SU-DHL-6 (cell line): ENCODE measurements around the gene GSTT4.
"Not testable (repeated sequence)": the region's sequence is repeated elsewhere in the genome, so short reads cannot be mapped to it uniquely, and the experiment has no call there.

ENCODE experiments used
- H2AFZ ChIP-seq: fragments of 200-600 bp; sonication (generic); 2 replicates; pipeline ENCODE4 v1.6.1; 2014; ENCODE audit warnings: low read depth, mild to moderate bottlenecking, moderate library complexity, mixed read lengths, antibody characterized with exemption, low read length; ENCODE audit not compliant: severe bottlenecking
- H3F3A ChIP-seq: fragments of 200-600 bp; shearing (Covaris generic); 2 replicates; pipeline ENCODE4 v1.6.0; 2016; ENCODE audit warnings: antibody characterized with exemption, mild to moderate bottlenecking; ENCODE audit not compliant: insufficient read depth
- H3K27ac ChIP-seq: fragments of 200-600 bp; sonication (generic); 2 replicates; pipeline ENCODE4 v1.5.1; 2016; ENCODE audit warnings: low read depth, mild to moderate bottlenecking, low read length, moderate library complexity, mixed read lengths
- H3K27me3 ChIP-seq: fragments of 200-600 bp; sonication (generic), shearing (Covaris generic); 2 replicates; pipeline ENCODE4 v1.6.0; 2014; ENCODE audit warnings: mild to moderate bottlenecking, low read length
- H3K36me3 ChIP-seq: fragments of 200-600 bp; sonication (generic); 2 replicates; pipeline ENCODE4 v1.6.1; 2014; ENCODE audit warnings: mild to moderate bottlenecking, low read length, mixed read lengths
- H3K4me2 ChIP-seq: fragments of 300-600, 200-600 bp; shearing (Covaris generic), sonication (generic); 2 replicates; pipeline ENCODE4 v1.6.0; 2014; ENCODE audit warnings: low read length, low read depth, mild to moderate bottlenecking; ENCODE audit not compliant: poor library complexity, severe bottlenecking
- H3K4me3 ChIP-seq: fragments of 200-600 bp; sonication (generic); 2 replicates; pipeline ENCODE4 v1.5.1; 2014; ENCODE audit warnings: antibody characterized with exemption, low read length, mild to moderate bottlenecking, mixed read lengths; ENCODE audit not compliant: insufficient read depth, poor library complexity, severe bottlenecking
- H3K79me2 ChIP-seq: fragments of 200-600 bp; sonication (generic); 2 replicates; pipeline ENCODE4 v1.6.1; 2014; ENCODE audit warnings: mild to moderate bottlenecking, low read length, moderate library complexity; ENCODE audit not compliant: insufficient read depth
- H3K9ac ChIP-seq: fragments of 200-600 bp; sonication (generic); 2 replicates; pipeline ENCODE4 v1.7.0; 2014; ENCODE audit warnings: mild to moderate bottlenecking, low read length
- H3K9me2 ChIP-seq: fragments of 200-600 bp; sonication (generic); replicated peaks from 2 replicates; pipeline ENCODE4 v1.6.1; 2014; ENCODE audit warnings: low read length; ENCODE audit not compliant: insufficient read depth
- H3K9me3 ChIP-seq: fragments of 200-600 bp; sonication (generic); 2 replicates; pipeline ENCODE4 v1.6.1; 2014; ENCODE audit warnings: low read length, mixed read lengths; ENCODE audit not compliant: insufficient read depth
- H4K20me1 ChIP-seq: fragments of 200-600 bp; sonication (generic); 2 replicates; pipeline ENCODE4 v1.6.1; 2014; ENCODE audit warnings: low read depth, mild to moderate bottlenecking, antibody characterized with exemption, low read length, moderate library complexity, mixed read lengths
- CTCF ChIP-seq: fragments of 200-600 bp; sonication (generic); IDR thresholded peaks from one replicate; pipeline ENCODE4 v1.5.1; 2017; ENCODE audit warnings: antibody characterized with exemption, mild to moderate bottlenecking, low read length, moderate library complexity; ENCODE audit not compliant: insufficient read depth, poor library complexity, severe bottlenecking
- EZH2phosphoT487 ChIP-seq: fragments of 200-600 bp; sonication (generic), shearing (Covaris generic); conservative IDR thresholded peaks from 2 replicates; pipeline ENCODE4 v1.6.1; 2018; ENCODE audit warnings: mild to moderate bottlenecking, antibody characterized with exemption, low read length, moderate library complexity, mixed read lengths

Gene GSTT4

DNA sequence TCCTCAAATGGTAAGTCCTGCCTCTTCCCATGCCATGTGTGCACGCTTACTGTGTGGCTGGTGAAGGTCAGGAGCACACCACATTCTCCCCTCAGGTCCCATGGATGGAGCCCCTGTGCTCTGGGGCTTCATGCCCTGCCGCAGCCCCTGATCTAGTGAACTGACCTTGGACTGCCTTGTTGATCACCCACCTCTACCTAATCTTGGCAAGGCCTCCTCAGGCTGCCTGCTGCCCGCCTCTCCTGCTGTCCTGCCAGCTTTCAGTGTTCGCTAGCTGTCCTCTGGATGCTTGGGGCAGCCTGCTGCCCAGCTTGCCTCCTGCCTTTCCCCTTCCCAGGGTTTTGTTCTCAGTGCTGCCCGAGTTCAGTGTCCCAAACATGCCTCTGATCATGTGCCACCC, 44.0 kb upstream of the GSTT4 start:
- Histone ChIP-seq H3K9me3 (no peaks in the 10 kb centered on the region), H4K20me1 (no peaks in the 10 kb centered on the region), H3K36me3 (no peaks in the 10 kb centered on the region), H3K9me2 (no peaks in the 10 kb centered on the region), H3K4me3 (no peak overlapping the region), H3F3A (no peaks in the 10 kb centered on the region), H3K4me2 (no peak overlapping the region), H3K27ac (no peak overlapping the region), H3K9ac (no peak overlapping the region), H3K79me2 (no peaks in the 10 kb centered on the region), H2AFZ (no peak overlapping the region), H3K27me3 (no peaks in the 10 kb centered on the region)
- TF ChIP-seq CTCF: no peak
- no peak for TF ChIP-seq EZH2phosphoT487

- Histone ChIP-seq H3K9me2 (no peaks in the 10 kb centered on the region), H3K27me3 (no peaks in the 10 kb centered on the region), H3K9me3 (no peaks in the 10 kb centered on the region), H3K27ac (no peak overlapping the region), H3K9ac (no peak overlapping the region), H3K36me3 (no peaks in the 10 kb centered on the region), H3K79me2 (no peaks in the 10 kb centered on the region), H3F3A (no peaks in the 10 kb centered on the region), H3K4me3 (no peak overlapping the region), H4K20me1 (no peaks in the 10 kb centered on the region), H2AFZ (no peak overlapping the region), H3K4me2 (no peak overlapping the region)
- no peak for TF ChIP-seq EZH2phosphoT487
- TF ChIP-seq CTCF: no peak
These were observed 40.8 kb upstream of the GSTT4 start for GRCh38 chr22:24046024-24046423.

DNA sequence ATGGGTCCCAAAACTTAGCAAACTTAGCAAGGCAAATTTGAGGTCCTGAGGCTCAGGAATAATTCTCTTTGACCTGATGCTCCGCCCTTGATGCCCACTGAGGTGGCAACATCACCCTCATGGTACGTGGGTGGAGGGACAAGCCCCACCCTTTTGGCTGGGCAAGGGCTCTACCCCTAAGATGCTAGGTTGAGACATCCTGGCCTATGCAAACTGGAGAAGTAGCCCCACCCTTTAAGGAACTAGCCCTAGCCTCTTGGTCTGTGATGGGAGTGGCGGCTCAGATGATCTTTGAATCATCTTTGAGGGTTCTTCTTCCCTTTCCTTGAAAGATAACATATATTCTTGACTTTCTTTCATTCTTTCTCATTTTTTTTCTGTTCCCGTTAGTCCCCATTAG, 38.7 kb upstream of the GSTT4 start:
- no peaks in the 10 kb centered on the region for H3K9me2 ChIP-seq
- no peak for TF ChIP-seq EZH2phosphoT487
- no peak for TF ChIP-seq CTCF
- H4K20me1 ChIP-seq: no peaks in the 10 kb centered on the region
- no peaks in the 10 kb centered on the region for H3K27me3 ChIP-seq
- H3K79me2 ChIP-seq: no peaks in the 10 kb centered on the region
- no peaks in the 10 kb centered on the region for H3F3A ChIP-seq
- H3K9ac ChIP-seq: no peak overlapping the region
- no peaks in the 10 kb centered on the region for H3K9me3 ChIP-seq
- no peaks in the 10 kb centered on the region for H3K36me3 ChIP-seq
- H2AFZ ChIP-seq: no peak overlapping the region
- no peak overlapping the region for H3K27ac ChIP-seq
- H3K4me3 ChIP-seq: no peak overlapping the region
- H3K4me2 ChIP-seq: no peak overlapping the region

DNA sequence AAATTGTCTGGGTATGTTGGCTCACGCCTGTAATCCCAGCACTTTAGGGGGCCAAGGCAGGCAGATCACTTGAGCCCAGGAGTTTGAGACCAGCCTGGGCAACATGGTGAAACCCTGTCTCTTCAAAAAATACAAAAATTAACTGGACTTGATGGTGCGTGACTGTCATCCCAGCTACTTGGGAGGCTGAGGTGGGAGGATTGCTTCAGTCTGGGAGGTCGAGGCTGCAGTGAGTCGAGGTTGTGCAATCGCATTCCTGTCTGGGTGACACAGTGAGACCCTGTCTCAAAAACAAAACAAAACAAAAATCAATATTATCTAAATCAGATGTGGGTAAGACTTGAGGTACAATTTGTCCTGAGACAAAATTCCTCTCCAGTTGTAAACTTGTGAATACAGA, 38.2 kb upstream of the GSTT4 start:
- H2AFZ ChIP-seq, H3K27me3 ChIP-seq, H3K36me3 ChIP-seq, H3K79me2 ChIP-seq, H3K9me2 ChIP-seq, H3K4me3 ChIP-seq, H3K4me2 ChIP-seq, H3K9me3 ChIP-seq, H4K20me1 ChIP-seq, H3K27ac ChIP-seq, H3K9ac ChIP-seq, H3F3A ChIP-seq: not testable (repeated sequence)
